ENCODE results near the gene TOGARAM2.

- no peak for TF ChIP-seq CREB1 (IDR thresholded peaks at IDR 0.05; ENCODE audit: low read depth)
- TF ChIP-seq REST (IDR thresholded peaks at IDR 0.05; ENCODE audit: low read depth) = no peak
- no peak for TF ChIP-seq EP300 (IDR thresholded peaks at IDR 0.05; ENCODE audit: borderline replicate concordance)
- no peak for TF ChIP-seq TAF1 (IDR thresholded peaks at IDR 0.05; ENCODE audit: low read depth)
- TF ChIP-seq YY1 (IDR thresholded peaks at IDR 0.05; ENCODE audit: low read depth) = no peak
- TF ChIP-seq MAX (IDR thresholded peaks at IDR 0.05) = no peak
- TF ChIP-seq TCF12 (IDR thresholded peaks at IDR 0.05; ENCODE audit: low read depth) = no peak
- TF ChIP-seq EGR1 (IDR thresholded peaks at IDR 0.05) = no peak
- TF ChIP-seq TEAD4 (IDR thresholded peaks at IDR 0.05) = no peak
- TF ChIP-seq NFIC (IDR thresholded peaks at IDR 0.05) = no peak
- TF ChIP-seq FOXM1 (IDR thresholded peaks at IDR 0.05; ENCODE audit: borderline replicate concordance, low read depth) = no peak
- no peak for TF ChIP-seq RAD21 (IDR thresholded peaks at IDR 0.05; ENCODE audit: low read depth)
- no peak for TF ChIP-seq CEBPB (IDR thresholded peaks at IDR 0.05)
- no peak for TF ChIP-seq ZBTB7A (IDR thresholded peaks at IDR 0.05; ENCODE audit: low read depth)
These were observed 90.2 kb downstream of the TOGARAM2 start for GRCh38 chr2:29071032-29071975.
